Body of pancreas (tissue), 4 donors: ENCODE results near the gene CAMTA1.

ENCODE experiments used
- CTCF ChIP-seq, 7 experiments: fragments of 450-650 bp in 4 of 7; fragments of 200-600 bp in 3 of 7; sonication (generic) in 3 of 7; IDR thresholded peaks; one replicate each; pipeline ENCODE4 v1.5.1; 2016 to 2019; ENCODE audit warnings: antibody characterized with exemption in 7 of 7
- POLR2A ChIP-seq, 3 donors: fragments of 450-650 bp; IDR thresholded peaks; one replicate each; pipeline ENCODE4 v1.6.1; 2016; ENCODE audit warnings: antibody characterized with exemption in 3 of 3, mild to moderate bottlenecking in 2 of 3

GRCh38 chr1:7811476-7811875 lies 1026.2 kb downstream of the CAMTA1 start:
- TF ChIP-seq CTCF (IDR thresholded peaks at IDR 0.05), result no peak
- no peak for TF ChIP-seq POLR2A (IDR thresholded peaks at IDR 0.05)
